ENCODE results near the gene ZNF385B.
"Not testable (repeated sequence)": the region's sequence is repeated elsewhere in the genome, so short reads cannot be mapped to it uniquely, and the experiment has no call there.

Gene ZNF385B

GRCh38 chr2:179470089-179470488 is 391.3 kb downstream of the ZNF385B start:
- Histone ChIP-seq H3K4me3 (ENCODE audit: insufficient read depth, low read depth, low read length, poor library complexity, severe bottlenecking) (no peak overlapping the region), H3K9me3 (ENCODE audit: control insufficient read depth, low read length) (no peaks in the 10 kb centered on the region), H3K4me1 (ENCODE audit: control insufficient read depth, insufficient read depth, low read length, poor library complexity, severe bottlenecking) (no peaks in the 10 kb centered on the region), H3K36me3 (ENCODE audit: control insufficient read depth, insufficient read depth, low read length) (no peaks in the 10 kb centered on the region), H3K27ac (ENCODE audit: insufficient read depth, low read length, poor library complexity, severe bottlenecking) (no peak overlapping the region), H3K27me3 (replicated peaks; ENCODE audit: control insufficient read depth, insufficient read depth, low read length, poor library complexity, severe bottlenecking) (no peaks in the 10 kb centered on the region)
- DNase-seq = no peak

- no peak overlapping the region for H3K27ac ChIP-seq (ENCODE audit: insufficient read depth, low read length, poor library complexity, severe bottlenecking)
- no peak for DNase-seq
These were observed 393.5 kb downstream of the ZNF385B start for GRCh38 chr2:179467960-179468359.

GRCh38 chr2:179467111-179467510 is 394.3 kb downstream of the ZNF385B start:
- H3K27me3 ChIP-seq (replicated peaks; ENCODE audit: control insufficient read depth, insufficient read depth, low read length, poor library complexity, severe bottlenecking) = no peaks in the 10 kb centered on the region
- no peaks in the 10 kb centered on the region for H3K4me1 ChIP-seq (ENCODE audit: control insufficient read depth, insufficient read depth, low read length, poor library complexity, severe bottlenecking)
- no peak for DNase-seq
- no peaks in the 10 kb centered on the region for H3K9me3 ChIP-seq (ENCODE audit: control insufficient read depth, low read length)
- H3K36me3 ChIP-seq (ENCODE audit: control insufficient read depth, insufficient read depth, low read length) = no peaks in the 10 kb centered on the region
- no peak overlapping the region for H3K27ac ChIP-seq (ENCODE audit: insufficient read depth, low read length, poor library complexity, severe bottlenecking)
- H3K4me3 ChIP-seq (ENCODE audit: insufficient read depth, low read depth, low read length, poor library complexity, severe bottlenecking) = no peak overlapping the region

More at GRCh38 chr2:179467960-179468359, 393.5 kb downstream of the ZNF385B start:
- Histone ChIP-seq H3K36me3 (ENCODE audit: control insufficient read depth, insufficient read depth, low read length) (no peaks in the 10 kb centered on the region), H3K4me1 (ENCODE audit: control insufficient read depth, insufficient read depth, low read length, poor library complexity, severe bottlenecking) (no peaks in the 10 kb centered on the region), H3K4me3 (ENCODE audit: insufficient read depth, low read depth, low read length, poor library complexity, severe bottlenecking) (no peak overlapping the region), H3K27me3 (replicated peaks; ENCODE audit: control insufficient read depth, insufficient read depth, low read length, poor library complexity, severe bottlenecking) (no peaks in the 10 kb centered on the region), H3K9me3 (ENCODE audit: control insufficient read depth, low read length) (no peaks in the 10 kb centered on the region)

DNA sequence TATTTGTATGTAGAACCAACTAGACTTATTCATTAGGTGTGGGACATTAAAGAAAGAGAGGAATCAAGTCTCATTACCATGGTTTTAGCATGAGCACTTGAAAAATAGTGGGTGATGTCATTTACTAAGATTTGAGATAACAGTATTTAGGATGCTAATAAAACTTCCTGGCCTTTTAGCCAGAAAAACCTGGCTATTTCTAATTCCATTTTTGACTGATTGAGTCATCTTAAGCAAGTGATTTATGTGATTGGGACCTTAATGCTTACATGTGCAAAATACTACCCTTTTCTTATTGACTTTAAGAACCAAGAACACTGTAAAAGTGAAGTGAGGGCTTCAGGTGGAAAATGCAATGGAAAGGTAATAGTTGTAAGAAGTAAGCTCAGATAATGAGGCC is 400.0 kb downstream of the ZNF385B start:
- no peaks in the 10 kb centered on the region for H3K9me3 ChIP-seq (ENCODE audit: control insufficient read depth, low read length)
- H3K4me3 ChIP-seq (ENCODE audit: insufficient read depth, low read depth, low read length, poor library complexity, severe bottlenecking) = no peak overlapping the region
- no peak for DNase-seq
- no peaks in the 10 kb centered on the region for H3K36me3 ChIP-seq (ENCODE audit: control insufficient read depth, insufficient read depth, low read length)
- H3K27ac ChIP-seq (ENCODE audit: insufficient read depth, low read length, poor library complexity, severe bottlenecking) = no peak overlapping the region
- no peaks in the 10 kb centered on the region for H3K27me3 ChIP-seq (replicated peaks; ENCODE audit: control insufficient read depth, insufficient read depth, low read length, poor library complexity, severe bottlenecking)
- H3K4me1 ChIP-seq (ENCODE audit: control insufficient read depth, insufficient read depth, low read length, poor library complexity, severe bottlenecking) = no peaks in the 10 kb centered on the region

DNA sequence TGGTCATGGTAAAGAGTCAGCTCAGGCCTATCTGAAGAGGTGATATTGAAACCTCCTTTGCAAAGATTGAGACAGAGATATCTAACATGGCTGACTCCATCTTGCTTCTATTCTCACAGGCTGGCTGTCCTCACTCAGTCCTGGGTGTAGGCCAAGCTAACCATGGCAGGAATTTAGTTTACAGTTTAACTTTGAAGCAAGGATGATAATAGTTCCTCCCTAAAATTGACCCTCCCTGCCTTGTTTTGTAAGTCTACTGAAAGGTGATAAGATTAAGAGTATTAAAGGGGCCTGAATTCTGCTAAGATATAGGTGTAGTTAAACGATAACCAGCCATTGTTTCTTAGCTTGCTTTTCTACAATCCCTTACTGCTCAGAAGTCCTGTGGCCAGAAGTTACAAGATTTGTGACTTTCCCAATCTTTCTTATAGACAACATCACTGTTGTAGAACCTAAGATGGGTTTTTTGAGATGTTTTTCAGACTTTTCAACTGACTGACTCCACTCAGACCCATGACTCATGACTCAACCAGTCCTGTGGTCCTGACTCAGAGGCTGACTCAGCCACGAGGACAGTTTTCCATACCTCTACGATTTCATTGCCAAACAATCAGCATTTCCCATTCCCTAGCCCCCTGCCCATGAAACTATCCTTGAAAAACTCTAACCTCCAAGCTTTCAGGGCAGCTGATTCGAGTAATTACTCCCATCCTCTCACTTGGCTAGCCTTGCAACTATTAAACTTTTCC is 401.1 kb downstream of the ZNF385B start:
- no peak for DNase-seq
- H3K36me3 ChIP-seq (ENCODE audit: control insufficient read depth, insufficient read depth, low read length) = no peaks in the 10 kb centered on the region
- H3K4me1 ChIP-seq (ENCODE audit: control insufficient read depth, insufficient read depth, low read length, poor library complexity, severe bottlenecking) = no peaks in the 10 kb centered on the region
- H3K9me3 ChIP-seq (ENCODE audit: control insufficient read depth, low read length) = no peaks in the 10 kb centered on the region
- no peak overlapping the region for H3K4me3 ChIP-seq (ENCODE audit: insufficient read depth, low read depth, low read length, poor library complexity, severe bottlenecking)
- no peaks in the 10 kb centered on the region for H3K27me3 ChIP-seq (replicated peaks; ENCODE audit: control insufficient read depth, insufficient read depth, low read length, poor library complexity, severe bottlenecking)
- no peak overlapping the region for H3K27ac ChIP-seq (ENCODE audit: insufficient read depth, low read length, poor library complexity, severe bottlenecking)

DNA sequence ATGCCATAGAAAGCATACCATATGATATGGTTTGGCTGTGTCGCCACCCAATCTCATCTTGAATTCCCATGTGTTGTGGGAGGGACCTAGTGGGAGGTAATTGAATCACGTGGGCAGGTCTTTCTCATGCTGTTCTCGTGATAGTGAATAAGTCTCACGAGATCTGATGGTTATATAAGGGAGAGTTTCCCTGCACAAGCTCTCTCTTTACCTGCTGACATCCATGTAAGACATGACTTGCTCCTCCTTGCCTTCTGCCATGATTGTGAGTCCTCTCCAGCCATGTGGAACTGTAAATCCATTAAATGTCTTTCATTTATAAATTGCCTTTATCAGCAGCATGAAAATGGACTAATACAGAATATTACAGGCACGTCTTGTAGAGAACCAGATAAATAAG is 403.3 kb downstream of the ZNF385B start:
- H3K9me3 ChIP-seq (ENCODE audit: control insufficient read depth, low read length); H3K27ac ChIP-seq (ENCODE audit: insufficient read depth, low read length, poor library complexity, severe bottlenecking); H3K4me3 ChIP-seq (ENCODE audit: insufficient read depth, low read depth, low read length, poor library complexity, severe bottlenecking); H3K4me1 ChIP-seq (ENCODE audit: control insufficient read depth, insufficient read depth, low read length, poor library complexity, severe bottlenecking); H3K27me3 ChIP-seq (replicated peaks; ENCODE audit: control insufficient read depth, insufficient read depth, low read length, poor library complexity, severe bottlenecking); DNase-seq; H3K36me3 ChIP-seq (ENCODE audit: control insufficient read depth, insufficient read depth, low read length): not testable (repeated sequence)

DNA sequence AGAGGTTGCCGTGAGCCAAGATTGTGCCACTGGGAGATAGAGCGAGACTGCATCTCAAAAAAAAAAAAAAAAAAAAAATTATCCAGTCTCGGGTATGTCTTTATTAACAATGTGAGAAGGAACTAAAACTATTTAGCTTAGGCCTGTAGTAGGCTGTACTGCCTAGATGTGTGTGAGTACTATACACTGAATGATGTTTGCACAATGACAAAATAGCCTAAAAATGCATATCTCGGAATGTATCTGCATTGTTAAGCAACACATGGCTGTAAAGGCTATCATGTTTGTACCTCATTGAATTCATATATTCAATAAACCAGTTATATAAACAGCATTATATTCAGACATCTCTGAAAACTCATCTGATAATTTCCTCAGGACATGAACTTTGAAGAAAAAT is 405.6 kb downstream of the ZNF385B start:
- no peak for DNase-seq
- Histone ChIP-seq H3K36me3 (ENCODE audit: control insufficient read depth, insufficient read depth, low read length) (no peaks in the 10 kb centered on the region), H3K9me3 (ENCODE audit: control insufficient read depth, low read length) (no peaks in the 10 kb centered on the region), H3K4me1 (ENCODE audit: control insufficient read depth, insufficient read depth, low read length, poor library complexity, severe bottlenecking) (no peaks in the 10 kb centered on the region), H3K27ac (ENCODE audit: insufficient read depth, low read length, poor library complexity, severe bottlenecking) (no peak overlapping the region), H3K27me3 (replicated peaks; ENCODE audit: control insufficient read depth, insufficient read depth, low read length, poor library complexity, severe bottlenecking) (no peaks in the 10 kb centered on the region), H3K4me3 (ENCODE audit: insufficient read depth, low read depth, low read length, poor library complexity, severe bottlenecking) (no peak overlapping the region)

- Histone ChIP-seq H3K36me3 (ENCODE audit: control insufficient read depth, insufficient read depth, low read length) (no peaks in the 10 kb centered on the region), H3K4me3 (ENCODE audit: insufficient read depth, low read depth, low read length, poor library complexity, severe bottlenecking) (no peak overlapping the region), H3K27me3 (replicated peaks; ENCODE audit: control insufficient read depth, insufficient read depth, low read length, poor library complexity, severe bottlenecking) (no peaks in the 10 kb centered on the region), H3K9me3 (ENCODE audit: control insufficient read depth, low read length) (no peaks in the 10 kb centered on the region), H3K4me1 (ENCODE audit: control insufficient read depth, insufficient read depth, low read length, poor library complexity, severe bottlenecking) (no peaks in the 10 kb centered on the region), H3K27ac (ENCODE audit: insufficient read depth, low read length, poor library complexity, severe bottlenecking) (no peak overlapping the region)
- no peak for DNase-seq
These were observed 406.3 kb downstream of the ZNF385B start for GRCh38 chr2:179455172-179455524.

GRCh38 chr2:179454443-179455171 is 406.8 kb downstream of the ZNF385B start:
- Histone ChIP-seq H3K27me3 (replicated peaks; ENCODE audit: control insufficient read depth, insufficient read depth, low read length, poor library complexity, severe bottlenecking) (no peaks in the 10 kb centered on the region), H3K27ac (ENCODE audit: insufficient read depth, low read length, poor library complexity, severe bottlenecking) (no peak overlapping the region)
- no peak for DNase-seq

GRCh38 chr2:179449010-179449409 is 412.4 kb downstream of the ZNF385B start:
- no peaks in the 10 kb centered on the region for H3K4me1 ChIP-seq (ENCODE audit: control insufficient read depth, insufficient read depth, low read length, poor library complexity, severe bottlenecking)
- no peaks in the 10 kb centered on the region for H3K9me3 ChIP-seq (ENCODE audit: control insufficient read depth, low read length)
- H3K27me3 ChIP-seq (replicated peaks; ENCODE audit: control insufficient read depth, insufficient read depth, low read length, poor library complexity, severe bottlenecking) = no peaks in the 10 kb centered on the region
- H3K36me3 ChIP-seq (ENCODE audit: control insufficient read depth, insufficient read depth, low read length) = no peaks in the 10 kb centered on the region
- no peak overlapping the region for H3K4me3 ChIP-seq (ENCODE audit: insufficient read depth, low read depth, low read length, poor library complexity, severe bottlenecking)
- no peak overlapping the region for H3K27ac ChIP-seq (ENCODE audit: insufficient read depth, low read length, poor library complexity, severe bottlenecking)
- DNase-seq = no peak

More at GRCh38 chr2:179454443-179455171, 406.8 kb downstream of the ZNF385B start:
- Histone ChIP-seq H3K4me1 (ENCODE audit: control insufficient read depth, insufficient read depth, low read length, poor library complexity, severe bottlenecking) (no peaks in the 10 kb centered on the region), H3K36me3 (ENCODE audit: control insufficient read depth, insufficient read depth, low read length) (no peaks in the 10 kb centered on the region), H3K4me3 (ENCODE audit: insufficient read depth, low read depth, low read length, poor library complexity, severe bottlenecking) (no peak overlapping the region), H3K9me3 (ENCODE audit: control insufficient read depth, low read length) (no peaks in the 10 kb centered on the region)

All from effector memory CD4-positive, alpha-beta T cell (primary cell).